AG09319 (cell line): Measurements from ENCODE around the gene CD38.

Experiments
- DNase-seq: peaks from one replicate; pipeline ENCODE4 v3.0.0-alpha.2; 2010; ENCODE audit warnings: low read depth; ENCODE audit errors: extremely low read depth
- TF ChIP-seq, protein P1 (sequence below): IDR thresholded peaks from 2 replicates; pipeline ENCODE4 v1.5.1; 2011; ENCODE audit warnings: low read depth, mild to moderate bottlenecking, inconsistent platforms, low read length, moderate library complexity

The CD38 gene

DNA sequence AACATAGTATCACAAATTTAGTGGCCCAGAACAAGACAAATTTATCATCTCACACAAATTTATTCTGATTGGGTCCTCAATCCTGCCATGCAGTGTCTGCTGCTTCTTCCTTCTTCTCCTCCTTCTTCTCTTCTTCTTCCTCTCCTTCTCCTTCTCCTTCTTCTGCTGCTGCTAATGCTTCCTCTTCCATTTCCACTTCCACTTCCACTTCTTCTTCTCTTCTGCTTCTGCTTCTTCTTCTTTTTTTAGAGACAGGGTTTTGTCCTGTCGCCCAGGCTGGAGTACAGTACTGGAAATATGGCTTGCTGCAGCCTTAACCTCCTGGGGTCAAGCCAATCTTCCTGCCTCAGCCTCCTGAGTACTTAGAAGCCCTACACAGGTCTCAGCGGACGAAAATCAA is 122.9 kb downstream of the CD38 start:
- DNase-seq, result no peak
- TF ChIP-seq, protein P1, sequence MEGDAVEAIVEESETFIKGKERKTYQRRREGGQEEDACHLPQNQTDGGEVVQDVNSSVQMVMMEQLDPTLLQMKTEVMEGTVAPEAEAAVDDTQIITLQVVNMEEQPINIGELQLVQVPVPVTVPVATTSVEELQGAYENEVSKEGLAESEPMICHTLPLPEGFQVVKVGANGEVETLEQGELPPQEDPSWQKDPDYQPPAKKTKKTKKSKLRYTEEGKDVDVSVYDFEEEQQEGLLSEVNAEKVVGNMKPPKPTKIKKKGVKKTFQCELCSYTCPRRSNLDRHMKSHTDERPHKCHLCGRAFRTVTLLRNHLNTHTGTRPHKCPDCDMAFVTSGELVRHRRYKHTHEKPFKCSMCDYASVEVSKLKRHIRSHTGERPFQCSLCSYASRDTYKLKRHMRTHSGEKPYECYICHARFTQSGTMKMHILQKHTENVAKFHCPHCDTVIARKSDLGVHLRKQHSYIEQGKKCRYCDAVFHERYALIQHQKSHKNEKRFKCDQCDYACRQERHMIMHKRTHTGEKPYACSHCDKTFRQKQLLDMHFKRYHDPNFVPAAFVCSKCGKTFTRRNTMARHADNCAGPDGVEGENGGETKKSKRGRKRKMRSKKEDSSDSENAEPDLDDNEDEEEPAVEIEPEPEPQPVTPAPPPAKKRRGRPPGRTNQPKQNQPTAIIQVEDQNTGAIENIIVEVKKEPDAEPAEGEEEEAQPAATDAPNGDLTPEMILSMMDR, result no peak

DNA sequence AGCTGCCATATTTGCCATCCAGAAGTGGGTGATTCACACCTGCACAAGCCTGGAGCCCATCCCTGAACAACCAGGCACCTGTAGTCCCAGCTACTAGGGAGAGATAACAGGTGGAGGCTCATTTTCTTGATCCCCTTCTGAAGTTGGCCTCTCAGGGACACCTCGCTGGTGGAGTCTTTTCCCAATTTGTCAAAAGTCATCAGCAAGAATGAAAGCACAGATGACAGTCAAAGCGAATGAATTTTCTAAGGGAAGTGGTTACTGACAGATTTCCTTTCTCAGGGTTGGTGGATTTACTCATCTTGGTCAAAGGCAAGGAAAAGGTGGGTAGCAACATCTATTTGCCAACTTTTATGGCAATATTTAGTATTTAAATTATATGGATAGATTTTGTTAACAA is 123.9 kb downstream of the CD38 start:
- TF ChIP-seq, protein P1, result no peak
- DNase-seq, result no peak

DNA sequence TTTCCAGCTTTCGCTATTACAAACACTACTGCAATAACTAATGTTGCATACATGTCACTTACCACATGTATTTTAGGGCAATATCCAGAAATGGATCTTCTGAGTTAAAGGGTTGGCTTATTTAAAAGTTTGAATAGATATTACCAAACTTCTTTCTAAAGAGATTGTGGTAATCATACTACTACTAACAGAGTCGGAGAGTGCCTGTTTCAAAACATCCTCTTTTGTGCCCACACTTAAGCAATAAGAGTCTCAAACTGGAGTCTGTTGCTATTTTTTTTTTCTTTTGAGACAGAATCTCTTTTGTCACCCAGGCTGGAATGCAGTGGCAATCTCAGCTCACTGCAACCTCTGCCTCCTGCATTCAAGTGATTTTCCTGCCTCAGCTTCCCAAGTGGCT is 124.6 kb downstream of the CD38 start:
- TF ChIP-seq, protein P1, result no peak
- DNase-seq, result no peak
